K562 (cell line): Measurements from ENCODE around the gene CNDP2. TPM values are rescaled to one million over a fixed set of nuclear protein-coding genes. Genes with fewer than 3 reads are reported as not detected.

Experiments used
- ATAC-seq: fragments of 200-7000 bp; cut with Tn5 transposase; 3 replicates; pipeline ENCODE4 v1.9.1; 2020; ENCODE audit warnings: moderate library complexity
- BruUV-seq: library from RNA; stranded (reverse); fragments of 400-500 nt; replicated peaks from 2 replicates; lab custom pipeline; 2021; lab: Mats Ljungman, UMichigan
- CTCF ChIA-PET: fragments of 300-600 bp; formaldehyde crosslinking; extraction: SDS; loops from one replicate; lab custom pipeline; 2021; ENCODE audit warnings: low intra/inter-chr PET ratio; lab: Yijun Ruan, JAX
- POLR2A ChIA-PET: fragments of 300-600, 350-650 bp; sonication (Branson Sonifier 250); formaldehyde crosslinking; extraction: SDS; loops from one replicate; lab custom pipeline; 2021; ENCODE audit warnings: antibody characterized with exemption, inconsistent platforms; lab: Yijun Ruan, JAX
- DNase-seq, 4 experiments: peaks; one replicate each; pipeline versions ENCODE4 v3.0.0 to v3.0.0-alpha.2; 2011 to 2018; ENCODE audit warnings: low spot score in 3 of 4, mixed read lengths in 3 of 4; ENCODE audit errors: extremely low read depth in 1 of 4
- FAIRE-seq: peaks from 2 replicates; lab custom pipeline; 2011; peaks lifted over from hg19 to GRCh38; lab: Jason Lieb, UNC
- H2AFZ ChIP-seq: 2 replicates; pipeline ENCODE4 v1.6.0; 2011; ENCODE audit warnings: low read depth, low read length, control low read depth, inconsistent platforms
- H3K27ac ChIP-seq: fragments of 200-600 bp; 3 replicates; pipeline ENCODE4 v1.8.0; 2011; ENCODE audit warnings: low read depth, mild to moderate bottlenecking, control low read depth, inconsistent platforms, low read length, moderate library complexity, mixed read lengths; ENCODE audit errors: extremely low read depth
- H3K27me3 ChIP-seq, 2 experiments: fragments of 300-600 bp in 1 of 2; 2 replicates in 1 of 2; 3 replicates in 1 of 2; pipeline versions ENCODE4 v1.6.0 to v1.8.0; 2011; ENCODE audit warnings: inconsistent platforms in 2 of 2, low read length in 2 of 2, mild to moderate bottlenecking in 1 of 2, mixed read lengths in 1 of 2, moderate library complexity in 1 of 2; ENCODE audit not compliant: control insufficient read depth in 2 of 2, insufficient read depth in 2 of 2
- H3K36me3 ChIP-seq: fragments of 300-600 bp; 3 replicates; pipeline ENCODE4 v1.8.0; 2011; ENCODE audit warnings: mild to moderate bottlenecking, low read length, inconsistent platforms; ENCODE audit not compliant: control insufficient read depth, insufficient read depth
- H3K4me1 ChIP-seq, 2 experiments: fragments of 200-600 bp in 1 of 2; replicated peaks in 1 of 2; 2 replicates in 1 of 2; 3 replicates in 1 of 2; pipeline versions ENCODE4 v1.5.1 to v1.8.0; 2011; ENCODE audit warnings: inconsistent platforms in 2 of 2, low read length in 2 of 2, mild to moderate bottlenecking in 1 of 2, mixed read lengths in 1 of 2, moderate library complexity in 1 of 2; ENCODE audit not compliant: control insufficient read depth in 2 of 2, insufficient read depth in 2 of 2
- H3K4me2 ChIP-seq: 2 replicates; pipeline ENCODE4 v1.6.1; 2011; ENCODE audit warnings: low read length, control low read depth, inconsistent platforms, mixed read lengths; ENCODE audit not compliant: insufficient read depth
- H3K4me3 ChIP-seq: fragments of 200-600 bp; sonication (generic), shearing (Covaris generic); 2 replicates; pipeline ENCODE4 v1.5.1; 2016; ENCODE audit warnings: control low read depth, inconsistent platforms
- H3K79me2 ChIP-seq: fragments of 200-600 bp; 3 replicates; pipeline ENCODE4 v1.8.0; 2011; ENCODE audit warnings: low read length, inconsistent platforms; ENCODE audit not compliant: control insufficient read depth, insufficient read depth
- H3K9ac ChIP-seq, 2 experiments: 2 replicates each; pipeline versions ENCODE4 v1.6.0 to v1.6.1; 2011; ENCODE audit warnings: low read depth in 2 of 2, low read length in 2 of 2, control low read depth in 1 of 2, inconsistent platforms in 1 of 2, mild to moderate bottlenecking in 1 of 2, mixed read lengths in 1 of 2; ENCODE audit not compliant: insufficient read depth in 1 of 2
- H3K9me1 ChIP-seq: one replicate; pipeline ENCODE4 v1.6.0; 2011; ENCODE audit warnings: inconsistent platforms, mild to moderate bottlenecking, low read length, moderate library complexity; ENCODE audit not compliant: control insufficient read depth, insufficient read depth
- H3K9me3 ChIP-seq: replicated peaks from 2 replicates; pipeline ENCODE4 v1.5.1; 2011; ENCODE audit warnings: low read depth, low read length, inconsistent platforms; ENCODE audit not compliant: control insufficient read depth, insufficient read depth
- H4K20me1 ChIP-seq: replicated peaks from 2 replicates; pipeline ENCODE4 v1.6.1; 2011; ENCODE audit warnings: low read length, inconsistent platforms, mixed read lengths; ENCODE audit not compliant: control insufficient read depth, insufficient read depth
- CC2D1A ChIP-seq: fragments of 450-650 bp; IDR thresholded peaks from 2 replicates; pipeline ENCODE4 v1.6.1; 2017; ENCODE audit warnings: mild to moderate bottlenecking
- ETV1 ChIP-seq: fragments of 450-650 bp; conservative IDR thresholded peaks from 2 replicates; pipeline ENCODE4 v1.6.1; 2016; ENCODE audit warnings: missing genetic modification characterization, control low read depth, low read depth, missing compliant biosample characterization
- FOXP1 ChIP-seq: sonication (generic); formaldehyde crosslinking; IDR thresholded peaks from 2 replicates; pipeline ENCODE4 v1.8.0; 2022; ENCODE audit warnings: mild to moderate bottlenecking, missing genetic modification reagents
- GATAD2B ChIP-seq: fragments of 450-650 bp; IDR thresholded peaks from 2 replicates; pipeline ENCODE4 v1.6.1; 2017; ENCODE audit warnings: mild to moderate bottlenecking, borderline replicate concordance
- JUND ChIP-seq, 2 experiments: IDR thresholded peaks; 2 replicates in 1 of 2; 3 replicates in 1 of 2; pipeline ENCODE4 v1.6.1; 2011; ENCODE audit warnings: borderline replicate concordance in 2 of 2, low read depth in 2 of 2, low read length in 2 of 2, improper control_type of control experiment in 1 of 2, missing biosample characterization in 1 of 2, missing genetic modification characterization in 1 of 2, missing genetic modification reagents in 1 of 2
- NCOA2 ChIP-seq, 2 experiments: fragments of 450-650 bp; IDR thresholded peaks; 2 replicates each; pipeline ENCODE4 v1.6.1; 2018; ENCODE audit warnings: mild to moderate bottlenecking in 2 of 2, moderate library complexity in 1 of 2; ENCODE audit not compliant: partially characterized antibody in 2 of 2
- NR4A1 ChIP-seq, 2 experiments: fragments of 250-450 bp in 1 of 2; fragments of 450-650 bp in 1 of 2; sonication (Bioruptor Pico) in 1 of 2; IDR thresholded peaks; 2 replicates each; pipeline versions ENCODE4 v1.4.0 to v1.6.1; 2016 to 2020; ENCODE audit warnings: mild to moderate bottlenecking in 2 of 2, missing compliant biosample characterization in 1 of 2, missing genetic modification characterization in 1 of 2, moderate library complexity in 1 of 2
- NUFIP1 ChIP-seq: fragments of 450-650 bp; IDR thresholded peaks from 2 replicates; pipeline ENCODE4 v1.6.1; 2018; ENCODE audit not compliant: partially characterized antibody
- PTBP1 ChIP-seq: fragments of 200-400 bp; formaldehyde crosslinking; IDR thresholded peaks from 2 replicates; pipeline ENCODE4 v1.6.1; 2017; ENCODE audit warnings: low read depth, low read length
- RAD21 ChIP-seq, 2 experiments: fragments of 250-450 bp in 1 of 2; fragments of 450-650 bp in 1 of 2; sonication (Bioruptor Pico) in 1 of 2; formaldehyde crosslinking in 1 of 2; IDR thresholded peaks in 1 of 2; conservative IDR thresholded peaks in 1 of 2; 2 replicates each; pipeline versions ENCODE4 v1.4.0 to v1.8.0; 2020 to 2022; ENCODE audit warnings: mild to moderate bottlenecking in 2 of 2, moderate library complexity in 1 of 2
- RNF2 ChIP-seq: sonication (generic); IDR thresholded peaks from 2 replicates; pipeline ENCODE4 v1.6.1; 2016
- SMAD4 ChIP-seq: fragments of 250-450 bp; sonication (Bioruptor Pico); conservative IDR thresholded peaks from 2 replicates; pipeline ENCODE4 v1.8.0; 2021; ENCODE audit warnings: inconsistent platforms, mild to moderate bottlenecking, moderate library complexity
- SRSF9 ChIP-seq: fragments of 200-400 bp; formaldehyde crosslinking; IDR thresholded peaks from 2 replicates; pipeline ENCODE4 v1.6.1; 2017; ENCODE audit warnings: low read depth, low read length, borderline replicate concordance
- ZFP36 ChIP-seq: fragments of 150-350 bp; IDR thresholded peaks from 2 replicates; pipeline ENCODE4 v1.6.1; 2018; ENCODE audit warnings: low read length, low read depth; ENCODE audit not compliant: partially characterized antibody
- ZNF41 ChIP-seq: fragments of 250-450 bp; sonication (Bioruptor Pico); conservative IDR thresholded peaks from 2 replicates; pipeline ENCODE4 v1.4.0; 2020; ENCODE audit warnings: mild to moderate bottlenecking
- ZNF778 ChIP-seq: fragments of 450-650 bp; formaldehyde crosslinking; IDR thresholded peaks from 2 replicates; pipeline ENCODE4 v1.4.0; 2020; ENCODE audit warnings: mild to moderate bottlenecking, moderate library complexity
- WGBS: fragments of 100-300 bp; shearing (Covaris generic); methylation state at CpG from one replicate; pipeline ENCODE4 v1.1.6; 2016; ENCODE audit warnings: low coverage, mixed read lengths; ENCODE audit not compliant: insufficient coverage; ENCODE audit errors: missing lambda C conversion rate; 5-methylcytosine and 5-hydroxymethylcytosine counted together
- in situ Hi-C: fragments of 300-500 bp; cut with MboI; formaldehyde crosslinking; loops from 4 replicates; pipeline ENCODE4 v1.15.0; 2018; ENCODE audit warnings: inconsistent platforms, mixed read lengths
- intact Hi-C: fragments of 100-400 bp; cut with micrococcal nuclease; formaldehyde crosslinking; loops from 2 replicates; pipeline ENCODE4 v1.14.2; 2022
- polyA plus RNA-seq, 8 experiments: library from polyadenylated mRNA; depleted of rRNA in 4 of 8; stranded (reverse) in 5 of 8; unstranded in 3 of 8; fragments of >200 nt; fragmentation: Nextera tagmentation in 2 of 8; fragmentation: Illumina TruSeq in 1 of 8; extraction: Ambion mirVana in 2 of 8; extraction: Trizol in 1 of 8; gene quantifications; 2 replicates each; pipeline versions ENCODE4 v1.2.1 to v1.2.3, GENCODE V29; 2011 to 2014; ENCODE audit warnings: inconsistent platforms in 1 of 8, missing spikeins in 1 of 8
- total RNA-seq, 7 experiments: library from RNA; depleted of rRNA in 6 of 7; stranded (reverse); fragments of >200 nt in 6 of 7; fragmentation: Illumina TruSeq in 2 of 7; extraction: Trizol in 2 of 7; gene quantifications; 2 replicates each; pipeline versions ENCODE4 v1.2.1 to v1.2.3, GENCODE V29; 2011 to 2021; ENCODE audit warnings: low replicate concordance in 1 of 7
- TF ChIP-seq, protein P1 (sequence below): sonication (generic); formaldehyde crosslinking; IDR thresholded peaks from 2 replicates; pipeline ENCODE4 v1.8.0; 2022; ENCODE audit warnings: mild to moderate bottlenecking, low read depth, missing genetic modification reagents

The CNDP2 gene
- total and polyA plus RNA-seq, 9 of the 15 experiments (the other 6 are each of a cell fraction or from before 2014, with no cell fraction given), result 34.1 to 128 (median 53.8) TPM

DNA sequence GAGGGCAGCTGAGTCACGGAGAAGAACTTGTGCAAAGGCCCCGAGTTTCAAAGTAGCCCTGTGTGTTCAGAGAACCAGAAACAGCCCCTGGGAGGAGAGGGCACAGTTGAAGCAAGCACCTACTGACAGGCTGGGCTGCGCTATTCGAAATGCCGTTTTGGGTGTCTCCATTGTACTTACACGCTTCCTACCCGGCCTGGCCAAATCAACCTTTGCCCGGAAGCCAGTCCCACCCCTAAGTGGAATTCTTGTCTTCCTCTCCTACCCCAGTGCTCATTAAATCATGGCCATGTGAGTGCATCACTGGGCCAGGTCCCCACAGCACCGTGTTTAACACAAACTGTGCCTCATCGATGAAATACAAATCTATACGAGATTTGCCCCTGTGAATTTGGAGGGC is 45.0 kb upstream of the CNDP2 start:
- under 1% methylated on average over 10 of the region's 11 CpGs for WGBS
- TF ChIP-seq ETV1 (tag) (no peak), ZNF778 (no peak), JUND (IDR thresholded peaks at IDR 0.05; ENCODE audit: borderline replicate concordance, low read depth, low read length) (no peak), JUND (tag; IDR thresholded peaks at IDR 0.05; ENCODE audit: borderline replicate concordance, low read depth, low read length) (no peak), FOXP1 (CRISPR knock-in tag) (no peak), PTBP1 (no peak), NUFIP1 (no peak), RAD21 (CRISPR knock-in tag; conservative IDR thresholded peaks at IDR 0.05 in 1 of 2, IDR thresholded peaks at IDR 0.05 in 1 of 2) (no peak), SRSF9 (no peak), SMAD4 (CRISPR knock-in tag) (no peak), NR4A1 (CRISPR knock-in tag; IDR thresholded peaks at IDR 0.05) (no peak), NR4A1 (tag; IDR thresholded peaks at IDR 0.05) (no peak), GATAD2B (no peak), ZNF41 (CRISPR knock-in tag) (no peak), CC2D1A (no peak), ZFP36 (no peak), RNF2 (no peak), NCOA2 (IDR thresholded peaks at IDR 0.05; ENCODE audit: partially characterized antibody in 2 of 2) (no peak)
- TF ChIP-seq, protein P1, sequence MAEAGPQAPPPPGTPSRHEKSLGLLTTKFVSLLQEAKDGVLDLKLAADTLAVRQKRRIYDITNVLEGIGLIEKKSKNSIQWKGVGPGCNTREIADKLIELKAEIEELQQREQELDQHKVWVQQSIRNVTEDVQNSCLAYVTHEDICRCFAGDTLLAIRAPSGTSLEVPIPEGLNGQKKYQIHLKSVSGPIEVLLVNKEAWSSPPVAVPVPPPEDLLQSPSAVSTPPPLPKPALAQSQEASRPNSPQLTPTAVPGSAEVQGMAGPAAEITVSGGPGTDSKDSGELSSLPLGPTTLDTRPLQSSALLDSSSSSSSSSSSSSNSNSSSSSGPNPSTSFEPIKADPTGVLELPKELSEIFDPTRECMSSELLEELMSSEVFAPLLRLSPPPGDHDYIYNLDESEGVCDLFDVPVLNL (CRISPR knock-in tag), result no peak
- Histone ChIP-seq H3K4me3 (no peak overlapping the region), H3K36me3 (no peaks in the 10 kb centered on the region), H3K79me2 (no peaks in the 10 kb centered on the region), H3K4me2 (no peak overlapping the region), H2AFZ (no peak overlapping the region), H3K4me1 (peaks cover 0 to 8% of the 10 kb centered on the region in 2 experiments; a peak in 1 of 5 replicates), H4K20me1 (no peaks in the 10 kb centered on the region; the same call in 1 of the 2 replicates), H3K9ac (no peak overlapping the region), H3K27ac (no peak overlapping the region), H3K27me3 (peaks cover 22 to 71% of the 10 kb centered on the region in 2 experiments; a peak in 4 of 5 replicates), H3K9me1 (no peaks in the 10 kb centered on the region), H3K9me3 (no peaks in the 10 kb centered on the region)
- BruUV-seq, result no TSS peak
- CTCF ChIA-PET, result no interaction called here
- in situ Hi-C loops, result no loop called here
- POLR2A ChIA-PET, result no interaction called here
- DNase-seq (no peak), FAIRE-seq (no peak), ATAC-seq (no peak)
- intact Hi-C loops, result no loop called here
